ENCODE measurements around the gene BAD. TPM values are rescaled to one million over a fixed set of nuclear protein-coding genes. Genes with fewer than 3 reads are reported as not detected.

BAD gene
- 23.3 and 25.0 TPM in 2 replicates for total RNA-seq (2021)
- long read RNA-seq, transcript BAD-201 (4 exons, 929 nt): major isoform, 22 of 52 reads
- long read RNA-seq, transcript BAD-203 (3 exons, 1,157 nt): minor isoform, 21 of 52 reads
- long read RNA-seq, partial matches to known transcripts: 1 of 52 reads
- long read RNA-seq, other reads (novel, unspliced or antisense): 6 of 52 reads

- Histone ChIP-seq H2AFZ (ENCODE audit: low read length) (no peak within 1 kb of the TSS), H2BK15ac (ENCODE audit: low read depth, low read length) (no peak within 1 kb of the TSS), H3K9ac (ENCODE audit: extremely low read depth, insufficient read length, low read length) (no peak within 1 kb of the TSS), H3K18ac (ENCODE audit: insufficient read length, low read depth, low read length) (peak within 1 kb of the TSS; percentile 74), H3K23ac (ENCODE audit: insufficient read length, low read depth, low read length) (no peak within 1 kb of the TSS), H4K20me1 (ENCODE audit: control insufficient read depth, insufficient read depth, insufficient read length) (no peaks in the 10 kb centered on the region), H4K5ac (ENCODE audit: insufficient read length, low read depth, low read length) (no peak within 1 kb of the TSS), H2BK20ac (ENCODE audit: low read depth, low read length, poor library complexity, severe bottlenecking) (no peak within 1 kb of the TSS), H3K4ac (ENCODE audit: low read depth, low read length) (no peak within 1 kb of the TSS), H2AK5ac (ENCODE audit: insufficient read length, low read length) (no peak within 1 kb of the TSS), H3K56ac (ENCODE audit: insufficient read length, low read depth, low read length) (no peak within 1 kb of the TSS), H3K14ac (ENCODE audit: insufficient read depth, low read length) (peak within 1 kb of the TSS; percentile 42; the same call in 1 of the 2 replicates), H3K23me2 (ENCODE audit: insufficient read length, low read depth, low read length, poor library complexity, severe bottlenecking) (peaks cover 15% of the 10 kb centered on the region), H3K27me3 (ENCODE audit: insufficient read depth, low read length) (no peaks in the 10 kb centered on the region), H3K9me3 (ENCODE audit: control insufficient read depth, low read depth, low read length) (no peaks in the 10 kb centered on the region), H3K79me1 (ENCODE audit: insufficient read depth, low read depth, low read length, poor library complexity, severe bottlenecking) (no peaks in the 10 kb centered on the region), H3K4me2 (ENCODE audit: insufficient read depth, insufficient read length, low read length) (peak within 1 kb of the TSS; percentile 82), H3T11ph (ENCODE audit: low read length) (no peak within 1 kb of the TSS), H3K27ac (ENCODE audit: insufficient read length, low read depth, low read length) (no peak within 1 kb of the TSS), H3K79me2 (ENCODE audit: insufficient read depth, low read length) (no peaks in the 10 kb centered on the region), H4K91ac (ENCODE audit: insufficient read length, low read depth, low read length) (no peak within 1 kb of the TSS), H2BK120ac (ENCODE audit: low read depth, low read length, poor library complexity, severe bottlenecking) (no peak within 1 kb of the TSS), H3K4me1 (ENCODE audit: insufficient read depth, low read length) (no peaks in the 10 kb centered on the region), H2BK12ac (ENCODE audit: insufficient read length, low read depth, low read length) (no peak within 1 kb of the TSS), H2BK5ac (ENCODE audit: insufficient read length, low read length) (no peak within 1 kb of the TSS), H4K8ac (replicated peaks; ENCODE audit: insufficient read length, low read depth, low read length) (no peak within 1 kb of the TSS)
- no CpG with 5 or more reads among the region's 44 CpGs for WGBS (ENCODE audit: extremely low coverage, insufficient read length, low lambda C conversion rate)
- Mint-ChIP-seq H3K36me3 (ENCODE audit: insufficient read depth in 1 of 3, low read depth in 3 of 3) (peaks cover 0 to 18% (median 13%) of the 10 kb centered on the region in 3 experiments; a peak in 6 of 7 replicates), H3K27ac (peak within 1 kb of the TSS in 1 of 3 experiments; percentile 68; a peak in 1 of 7 replicates), H3K4me3 (peak within 1 kb of the TSS; percentile 82 to 90), H3K27me3 (ENCODE audit: low read depth) (peaks cover 12% of the 10 kb centered on the region), H3K9me3 (no peaks in the 10 kb centered on the region; a peak in 1 of 5 replicates), H3K4me1 (peaks cover 8 to 12% of the 10 kb centered on the region in 2 experiments)
- no peak for TF ChIP-seq CTCF (conservative IDR thresholded peaks at IDR 0.05)
- peak; percentile 96 for DNase-seq
These were observed at the start of gene BAD for GRCh38 chr11:64284048-64284961. Gene BAD (minus strand): TSS chr11:64284665. CDS start chr11:64284368, 297 bp downstream.
